GM18951 (cell line): ENCODE measurements around the gene PPIF.

Experiments used
- POLR2A ChIP-seq: IDR thresholded peaks from 4 replicates; pipeline ENCODE4 v1.6.1; 2011; ENCODE audit warnings: mild to moderate bottlenecking; ENCODE audit not compliant: insufficient read length, insufficient read depth; ENCODE audit errors: extremely low read depth
- in situ Hi-C: fragments of 300-500 bp; cut with MboI; formaldehyde crosslinking; loops from one replicate; pipeline ENCODE4 v1.12.0; 2022; ENCODE audit warnings: low sequenced_read_pairs, mixed read lengths, inconsistent platforms; ENCODE audit not compliant: unreplicated experiment

Gene PPIF

DNA sequence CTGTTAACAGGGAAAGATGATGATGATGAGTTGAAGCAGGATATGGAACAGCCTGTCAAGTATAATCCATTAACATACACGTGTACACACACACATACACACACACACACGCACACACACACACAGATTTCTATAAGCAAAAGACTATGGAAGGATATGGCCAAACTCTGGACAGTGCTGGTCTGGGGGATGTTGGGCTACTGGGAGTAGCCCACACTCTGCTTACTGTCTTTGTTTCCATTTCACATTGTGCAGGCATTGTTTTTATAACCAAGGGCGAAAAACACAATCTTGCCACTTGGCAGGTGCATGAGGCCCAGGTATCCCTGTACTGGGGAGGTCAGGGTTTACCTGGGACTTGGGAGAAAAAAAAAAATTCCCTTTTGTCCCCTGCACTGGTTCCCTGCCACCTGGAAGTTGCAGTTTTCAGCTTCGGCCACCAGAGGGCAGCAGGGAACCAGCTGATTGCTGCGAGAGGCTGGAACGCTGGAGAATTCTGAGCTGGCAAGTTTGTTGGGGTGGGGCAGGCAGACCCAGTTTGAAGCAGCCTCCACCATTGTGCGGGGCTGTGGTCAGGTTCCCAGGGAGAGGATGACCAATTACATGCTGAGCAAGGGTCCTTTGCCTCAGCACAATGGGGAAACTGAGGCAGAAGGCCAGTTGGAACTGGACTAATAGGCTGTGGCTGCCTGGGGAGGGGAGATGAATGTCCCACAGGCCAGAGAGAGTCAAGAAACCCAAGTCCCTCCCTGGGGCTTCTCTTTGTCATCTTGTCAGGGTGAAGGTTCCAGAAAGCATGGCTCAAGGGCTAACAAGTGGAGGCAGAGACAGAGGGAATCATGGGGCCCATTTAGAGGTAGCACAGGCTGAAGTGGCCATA is 27.3 kb downstream of the PPIF start:
- in situ Hi-C loops, result no loop called here
- no peak for TF ChIP-seq POLR2A

DNA sequence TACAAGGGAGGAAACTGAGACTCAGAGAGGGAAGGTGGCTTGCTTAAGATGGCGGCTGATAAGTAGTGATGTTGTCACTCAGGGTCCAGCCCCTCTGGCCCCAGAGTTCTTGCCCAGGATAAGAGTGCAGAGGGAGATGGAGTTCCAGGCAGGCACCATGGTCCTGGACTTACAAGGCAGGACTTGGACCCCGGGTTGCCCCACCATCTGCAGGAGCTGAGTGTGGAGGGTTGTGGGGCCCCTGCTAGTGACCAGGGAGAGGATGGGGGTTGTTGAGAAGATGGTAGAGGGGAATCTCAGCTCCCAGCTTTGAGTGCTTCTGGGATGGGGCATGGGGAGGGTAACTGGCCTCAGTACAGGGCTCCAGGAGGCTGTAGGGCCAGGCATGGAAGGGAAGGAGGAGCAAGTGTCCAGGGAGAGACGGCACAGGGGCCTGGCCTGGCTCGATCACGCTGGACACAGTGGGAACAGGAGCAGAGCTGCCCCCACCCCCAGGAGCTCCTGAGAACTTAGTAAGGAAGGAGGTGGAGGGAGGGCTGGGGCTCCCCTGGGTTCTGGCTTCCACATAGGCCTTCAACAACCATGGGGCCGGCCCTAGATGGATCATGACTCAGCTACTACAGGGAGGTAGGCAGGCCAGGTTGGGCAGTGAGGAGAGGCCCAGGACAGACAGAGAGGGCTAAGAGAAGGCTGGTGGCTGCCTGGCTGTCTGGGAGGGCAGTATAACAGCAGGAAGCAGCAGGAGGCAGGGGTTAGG is 28.2 kb downstream of the PPIF start:
- no peak for TF ChIP-seq POLR2A
- in situ Hi-C loops, result no loop called here

DNA sequence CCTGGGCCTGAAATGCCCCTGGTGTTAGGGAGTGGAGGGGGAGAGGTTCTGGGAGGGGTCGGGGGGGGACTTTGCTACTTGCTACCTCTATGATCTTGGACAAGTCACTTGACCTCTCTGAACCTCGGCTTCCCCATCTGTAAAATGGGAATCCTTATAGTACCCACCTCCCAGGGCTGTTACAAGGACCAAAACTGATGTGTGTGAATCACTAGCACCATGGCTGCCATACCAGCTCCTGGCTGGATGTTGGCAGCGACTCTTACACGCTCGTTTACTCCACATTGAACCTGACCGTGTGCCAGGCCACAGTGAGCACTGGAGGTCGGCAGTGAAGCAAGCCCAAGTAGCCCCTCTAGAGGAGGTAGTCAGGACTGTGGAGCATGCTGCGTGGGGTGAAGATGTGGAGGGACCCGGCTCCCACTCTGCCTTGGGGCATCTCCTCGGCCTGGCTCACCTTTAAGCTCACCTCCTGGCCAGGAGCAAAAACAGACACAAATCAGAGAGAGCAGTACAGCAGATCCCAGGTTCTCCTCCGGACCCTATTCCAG is 28.9 kb downstream of the PPIF start:
- in situ Hi-C loops, result no loop called here

DNA sequence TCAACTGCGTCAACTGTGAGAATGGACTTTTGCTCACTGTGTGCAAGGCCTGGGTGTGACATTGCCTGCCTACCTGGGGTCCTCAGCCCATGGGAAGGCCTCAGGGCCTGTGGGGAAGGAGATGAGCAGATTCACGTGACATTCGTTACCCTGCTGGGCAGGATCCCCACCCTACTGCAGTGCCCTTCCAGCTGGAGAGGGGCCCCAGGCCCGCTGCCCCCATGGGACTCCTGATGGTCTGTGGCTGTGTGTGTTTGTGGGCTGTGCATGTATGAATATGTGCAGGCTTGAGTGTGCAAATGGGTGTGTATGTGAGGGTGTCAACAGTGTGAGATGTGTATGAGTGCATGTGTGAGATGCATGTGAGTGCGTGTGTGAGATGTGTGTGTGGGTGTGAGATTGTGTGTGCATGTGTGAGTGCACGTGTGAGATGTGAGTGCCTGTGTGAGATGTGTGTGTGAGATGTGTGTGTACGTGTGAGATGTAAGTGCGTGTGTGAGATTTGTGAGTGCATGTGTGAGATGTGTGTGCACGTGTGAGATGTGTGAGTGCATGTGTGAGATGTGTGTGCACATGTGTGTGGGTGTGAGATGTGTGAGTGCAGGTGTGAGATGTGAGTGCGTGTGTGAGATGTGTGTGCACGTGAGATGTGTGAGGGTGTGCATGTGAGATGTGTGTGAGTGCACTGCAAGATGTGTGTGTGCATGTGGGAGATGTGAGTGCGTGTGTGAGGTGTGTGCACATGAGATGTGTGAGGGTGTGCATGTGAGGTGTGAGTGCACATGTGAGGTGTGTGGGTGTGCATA is 29.7 kb downstream of the PPIF start:
- in situ Hi-C loops, result no loop called here

More for the DNA sequence above, 28.9 kb downstream of the PPIF start:
- TF ChIP-seq POLR2A, result no peak

DNA sequence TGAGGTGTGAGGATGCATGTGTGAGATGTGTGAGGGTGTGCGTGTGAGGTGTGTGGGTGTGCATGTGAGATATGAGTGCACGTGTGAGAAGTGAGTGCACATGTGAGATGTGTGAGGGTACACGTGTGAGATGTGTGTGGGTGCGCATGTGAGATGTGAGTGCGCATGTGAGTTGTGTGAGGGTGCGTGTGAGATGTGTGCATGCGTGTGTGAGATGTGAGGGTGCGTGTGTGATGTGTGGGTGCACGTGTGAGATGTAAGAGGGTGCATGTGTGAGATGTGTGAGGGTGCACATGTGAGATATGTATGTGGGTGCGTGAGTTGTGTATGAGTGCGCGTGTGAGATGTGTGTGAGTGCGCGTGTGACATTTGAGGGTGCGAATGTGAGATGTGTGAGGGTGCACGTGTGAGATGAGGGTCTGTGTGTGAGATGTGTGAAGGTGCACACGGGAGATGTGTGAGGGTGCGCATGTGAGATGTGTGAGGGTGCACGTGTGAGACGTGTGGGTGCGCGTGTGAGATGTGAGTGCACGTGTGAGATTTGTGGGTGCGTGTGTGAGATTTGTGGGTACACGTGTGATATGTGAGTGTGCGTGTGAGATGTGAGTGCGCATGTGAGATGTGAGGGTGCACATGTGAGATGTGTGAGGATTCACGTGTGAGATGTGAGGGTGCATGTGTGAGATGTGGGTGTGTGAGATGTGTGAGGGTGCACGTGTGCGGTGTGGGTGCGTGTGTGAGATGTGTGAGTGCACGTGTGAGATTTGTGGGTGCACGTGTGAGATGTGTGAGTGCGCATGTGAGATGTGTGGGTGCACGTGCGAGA is 30.5 kb downstream of the PPIF start:
- in situ Hi-C loops, result no loop called here
- TF ChIP-seq POLR2A, result no peak

More for the DNA sequence above, 29.7 kb downstream of the PPIF start:
- no peak for TF ChIP-seq POLR2A

DNA sequence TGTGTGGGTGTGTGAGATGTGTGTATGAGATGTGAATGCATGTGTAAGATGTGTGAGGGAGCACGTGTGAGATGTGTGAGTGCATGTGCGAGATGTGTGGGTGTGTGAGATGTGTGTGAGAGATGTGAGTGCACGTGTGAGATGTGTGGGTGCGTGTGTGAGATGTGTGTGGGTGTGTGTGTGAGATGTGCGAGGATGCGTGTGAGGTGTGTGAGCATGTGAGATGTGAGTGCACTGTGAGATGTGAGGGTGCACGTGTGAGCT is 31.0 kb downstream of the PPIF start:
- in situ Hi-C loops, result no loop called here
- TF ChIP-seq POLR2A, result no peak

DNA sequence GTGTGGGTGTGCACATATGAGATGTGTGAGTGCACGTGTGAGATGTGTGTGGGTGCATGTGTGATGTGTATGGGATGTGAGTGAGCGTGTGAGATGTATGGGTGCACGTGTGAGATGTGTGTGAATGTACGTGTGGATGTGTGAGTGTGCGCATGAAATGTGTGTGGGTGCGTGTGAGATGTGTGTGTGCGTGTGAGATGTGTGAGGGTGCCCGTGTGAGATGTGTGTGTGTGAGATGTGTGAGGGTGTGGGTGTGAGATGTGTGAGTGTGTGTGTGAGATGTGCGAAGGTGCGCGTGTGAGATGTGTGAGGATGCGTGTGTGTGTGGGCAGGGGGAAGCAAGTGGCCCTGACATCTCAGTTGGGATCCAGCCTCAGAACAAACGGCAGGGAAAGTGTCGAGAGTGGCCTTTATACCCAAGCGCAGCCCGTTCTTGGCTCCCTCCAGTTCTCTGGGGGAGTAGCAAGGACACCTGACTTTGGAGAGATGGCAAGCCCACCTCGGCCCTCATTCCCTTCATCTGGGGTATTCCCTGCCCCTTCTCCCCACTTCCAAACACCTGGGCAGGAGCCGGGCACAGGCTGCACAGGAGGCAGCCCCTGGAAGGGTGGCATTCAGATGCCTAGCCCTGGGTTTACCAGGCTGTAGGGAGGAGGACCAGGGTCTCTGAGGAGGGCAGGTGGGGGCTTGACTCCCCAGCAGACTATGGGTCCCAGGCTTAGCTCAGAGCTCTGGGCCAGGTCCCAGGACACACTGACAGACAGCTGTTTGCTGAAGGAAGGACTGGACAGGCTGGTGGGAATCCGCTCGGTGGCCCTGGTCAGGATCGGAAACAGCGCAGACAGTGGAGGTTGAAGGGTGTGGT is 31.6 kb downstream of the PPIF start:
- in situ Hi-C loops, result no loop called here
- no peak for TF ChIP-seq POLR2A

DNA sequence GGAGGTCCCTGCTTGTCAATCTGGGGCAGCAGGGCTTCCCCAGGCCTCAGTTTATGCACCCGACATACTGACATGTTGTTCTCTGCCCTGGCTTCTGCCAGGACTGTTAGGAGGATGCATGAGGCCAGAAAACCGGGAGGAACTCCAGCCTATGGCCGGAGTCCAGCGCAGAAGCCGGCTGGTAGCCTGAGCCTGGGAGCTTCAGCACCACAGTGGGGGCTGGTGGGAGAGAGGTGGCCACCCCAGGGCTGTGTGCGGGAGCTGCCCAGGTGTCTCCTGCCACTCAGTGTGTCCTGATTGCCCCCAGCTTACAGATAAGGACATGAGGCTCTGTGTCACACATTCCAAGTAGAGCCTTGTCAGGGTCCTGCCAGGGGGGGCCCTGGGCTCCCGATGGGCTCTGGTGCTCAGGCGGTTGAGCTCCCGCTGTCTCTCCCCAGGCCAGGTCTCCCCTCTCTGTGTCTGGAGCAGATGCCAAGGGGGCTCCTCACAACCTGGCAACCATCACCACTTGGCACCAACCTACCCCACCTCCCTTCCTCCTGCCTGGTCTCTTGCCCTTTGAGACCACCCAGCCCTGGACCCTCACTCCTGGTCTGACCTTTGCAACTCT is 32.3 kb downstream of the PPIF start:
- in situ Hi-C loops, result no loop called here
- TF ChIP-seq POLR2A, result no peak

DNA sequence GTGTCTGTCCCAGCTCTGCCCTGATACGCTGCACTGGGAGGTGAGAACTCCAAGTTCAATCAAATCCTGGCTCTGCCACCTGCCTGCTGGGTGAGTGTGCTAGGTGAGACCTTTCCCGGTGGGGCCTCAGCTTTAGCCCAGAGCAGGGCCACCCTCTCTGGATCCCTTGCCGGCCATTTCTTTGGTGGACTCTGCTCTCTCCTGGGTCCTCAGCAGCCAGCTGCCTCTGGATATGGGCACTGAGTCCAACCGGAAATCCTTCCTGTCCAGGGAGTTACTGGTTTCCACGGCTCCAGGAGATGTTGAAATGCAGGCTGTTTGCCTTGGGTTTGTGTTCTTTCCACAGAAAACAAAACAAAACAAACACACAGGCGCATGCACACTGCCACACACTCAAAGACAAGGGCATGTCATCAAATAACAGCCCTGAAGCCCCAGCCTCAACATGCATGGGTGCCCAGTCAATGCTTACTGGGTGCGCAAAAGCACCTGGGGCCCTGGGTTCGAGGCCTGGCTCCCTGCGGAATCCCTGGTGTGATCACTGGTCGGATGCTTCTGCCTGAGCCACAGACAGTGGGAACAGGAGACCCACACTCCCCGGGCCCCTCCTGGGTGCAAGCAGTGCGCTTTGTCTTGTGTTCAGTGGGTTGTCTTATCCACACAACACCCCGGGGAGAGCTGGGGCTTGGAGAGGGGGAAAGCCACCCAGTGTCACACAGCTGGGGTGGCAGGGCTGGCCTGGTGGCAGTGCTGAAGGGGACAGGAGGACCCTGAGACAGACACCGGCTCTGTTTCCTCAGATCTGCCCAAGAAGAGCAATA is 33.1 kb downstream of the PPIF start:
- in situ Hi-C loops, result no loop called here
- no peak for TF ChIP-seq POLR2A

DNA sequence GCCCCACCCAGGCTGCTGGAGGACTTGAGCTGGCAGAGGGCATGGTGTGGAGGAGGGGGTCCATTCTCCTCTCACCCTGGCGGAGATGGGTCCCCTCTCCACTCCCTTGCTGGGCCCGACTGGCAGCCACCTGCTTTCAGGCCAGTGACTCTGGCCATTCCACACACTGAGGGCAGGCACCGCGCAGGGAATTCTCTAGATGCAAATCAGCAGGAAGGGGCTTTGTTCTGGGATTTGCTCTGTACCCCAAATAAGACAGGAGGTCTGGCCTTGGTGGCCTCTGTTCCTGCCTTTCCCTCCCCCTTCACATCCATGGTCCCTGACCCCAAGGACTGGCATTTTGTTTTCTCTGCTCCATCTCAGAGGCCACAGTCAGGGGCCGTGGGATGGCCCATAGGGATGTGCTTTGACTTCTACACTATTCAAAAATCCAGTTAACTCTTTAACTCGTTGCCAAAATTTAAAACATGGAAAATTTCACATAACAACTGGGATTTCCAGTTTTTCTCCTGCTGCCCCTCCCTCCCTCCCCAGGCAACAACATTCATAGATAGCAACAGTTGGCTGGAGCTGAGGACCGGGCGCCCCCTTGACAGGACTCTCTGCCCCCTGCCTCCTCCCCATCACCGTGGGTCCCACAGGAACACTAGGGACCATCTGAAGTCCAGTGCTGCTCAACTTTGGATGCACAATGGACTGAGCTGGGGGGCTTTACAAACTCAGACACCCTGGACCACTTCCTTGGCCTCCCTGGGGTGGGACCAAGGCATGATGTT is 33.9 kb downstream of the PPIF start:
- TF ChIP-seq POLR2A, result no peak
- in situ Hi-C loops, result no loop called here

DNA sequence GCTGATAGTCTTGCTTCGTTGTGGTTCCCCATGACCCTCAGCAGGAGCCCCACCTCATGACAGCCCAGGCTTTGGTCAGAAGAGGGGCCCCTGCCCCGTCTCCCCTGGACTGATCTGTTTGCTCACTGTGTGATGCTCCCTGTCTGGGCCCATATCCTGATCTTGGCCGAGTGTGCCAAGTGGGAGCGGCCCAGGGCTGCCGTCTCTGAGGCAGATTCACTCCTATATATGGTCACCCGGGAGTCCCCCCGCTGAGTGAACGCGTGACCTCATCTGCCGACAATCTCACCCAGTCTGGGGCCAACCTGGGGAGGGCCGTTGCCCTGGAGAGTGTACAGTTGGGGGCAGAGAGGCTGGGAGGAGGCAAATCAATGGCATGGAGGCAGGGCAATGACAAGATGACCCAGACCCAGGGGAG is 34.5 kb downstream of the PPIF start:
- in situ Hi-C loops, result no loop called here
- no peak for TF ChIP-seq POLR2A
